PFSK-1 (cell line): ENCODE data around the gene NUDT8.

Source experiments
- POLR2AphosphoS5 ChIP-seq: IDR thresholded peaks from 2 replicates; pipeline ENCODE4 v1.6.1; 2012; ENCODE audit warnings: low read depth, mild to moderate bottlenecking, control low read depth, low read length, moderate library complexity
- SIN3A ChIP-seq: IDR thresholded peaks from 2 replicates; pipeline ENCODE4 v1.6.1; 2012; ENCODE audit warnings: mild to moderate bottlenecking, low read length, moderate library complexity, borderline replicate concordance; ENCODE audit not compliant: insufficient read depth
- TAF1 ChIP-seq: IDR thresholded peaks from 2 replicates; pipeline ENCODE4 v1.6.1; 2012; ENCODE audit warnings: low read length, control low read depth, borderline replicate concordance; ENCODE audit not compliant: insufficient read depth
- TF ChIP-seq, protein P1 (sequence below), 2 experiments: IDR thresholded peaks; 2 replicates each; pipeline versions ENCODE4 v1.6.1 to v1.8.0; 2011 to 2012; ENCODE audit warnings: low read depth in 2 of 2, low read length in 2 of 2, control low read depth in 1 of 2, inconsistent platforms in 1 of 2, mild to moderate bottlenecking in 1 of 2, moderate library complexity in 1 of 2; ENCODE audit not compliant: insufficient read depth in 1 of 2

DNA sequence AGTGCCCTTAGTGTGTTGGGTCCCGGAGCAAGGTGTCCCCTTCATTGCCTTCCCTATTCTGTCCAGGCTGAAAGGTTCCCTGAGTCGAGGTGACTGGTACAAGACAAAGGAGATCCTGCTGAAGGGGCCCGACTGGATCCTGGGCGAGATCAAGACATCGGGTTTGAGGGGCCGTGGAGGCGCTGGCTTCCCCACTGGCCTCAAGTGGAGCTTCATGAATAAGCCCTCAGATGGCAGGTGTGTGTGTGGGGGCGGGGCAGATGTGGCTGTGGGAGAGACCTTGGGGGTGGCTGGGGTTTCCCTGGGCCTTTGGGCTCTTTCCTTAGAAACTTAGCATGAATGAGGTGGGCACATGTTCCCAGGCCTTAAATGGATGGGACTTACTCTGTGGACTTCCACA, 21.3 kb downstream of the NUDT8 start:
- TF ChIP-seq, protein P1, sequence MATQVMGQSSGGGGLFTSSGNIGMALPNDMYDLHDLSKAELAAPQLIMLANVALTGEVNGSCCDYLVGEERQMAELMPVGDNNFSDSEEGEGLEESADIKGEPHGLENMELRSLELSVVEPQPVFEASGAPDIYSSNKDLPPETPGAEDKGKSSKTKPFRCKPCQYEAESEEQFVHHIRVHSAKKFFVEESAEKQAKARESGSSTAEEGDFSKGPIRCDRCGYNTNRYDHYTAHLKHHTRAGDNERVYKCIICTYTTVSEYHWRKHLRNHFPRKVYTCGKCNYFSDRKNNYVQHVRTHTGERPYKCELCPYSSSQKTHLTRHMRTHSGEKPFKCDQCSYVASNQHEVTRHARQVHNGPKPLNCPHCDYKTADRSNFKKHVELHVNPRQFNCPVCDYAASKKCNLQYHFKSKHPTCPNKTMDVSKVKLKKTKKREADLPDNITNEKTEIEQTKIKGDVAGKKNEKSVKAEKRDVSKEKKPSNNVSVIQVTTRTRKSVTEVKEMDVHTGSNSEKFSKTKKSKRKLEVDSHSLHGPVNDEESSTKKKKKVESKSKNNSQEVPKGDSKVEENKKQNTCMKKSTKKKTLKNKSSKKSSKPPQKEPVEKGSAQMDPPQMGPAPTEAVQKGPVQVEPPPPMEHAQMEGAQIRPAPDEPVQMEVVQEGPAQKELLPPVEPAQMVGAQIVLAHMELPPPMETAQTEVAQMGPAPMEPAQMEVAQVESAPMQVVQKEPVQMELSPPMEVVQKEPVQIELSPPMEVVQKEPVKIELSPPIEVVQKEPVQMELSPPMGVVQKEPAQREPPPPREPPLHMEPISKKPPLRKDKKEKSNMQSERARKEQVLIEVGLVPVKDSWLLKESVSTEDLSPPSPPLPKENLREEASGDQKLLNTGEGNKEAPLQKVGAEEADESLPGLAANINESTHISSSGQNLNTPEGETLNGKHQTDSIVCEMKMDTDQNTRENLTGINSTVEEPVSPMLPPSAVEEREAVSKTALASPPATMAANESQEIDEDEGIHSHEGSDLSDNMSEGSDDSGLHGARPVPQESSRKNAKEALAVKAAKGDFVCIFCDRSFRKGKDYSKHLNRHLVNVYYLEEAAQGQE (IDR thresholded peaks at IDR 0.05; ENCODE audit: insufficient read depth in 1 of 2, low read depth in 2 of 2, low read length in 2 of 2): no peak
- TF ChIP-seq POLR2AphosphoS5 (no peak), TAF1 (no peak), SIN3A (no peak)
